Caco-2 (cell line): Measurements from ENCODE around the gene PRKAR1B. TPM values are rescaled to one million over a fixed set of nuclear protein-coding genes. Genes with fewer than 3 reads are reported as not detected.

Experiments
- BruUV-seq: library from RNA; stranded (reverse); fragments of 400-500 nt; replicated peaks from 2 replicates; lab custom pipeline; 2021; lab: Mats Ljungman, UMichigan
- CTCF ChIA-PET: fragments of 300-600 bp; sonication (Branson Sonifier 250); formaldehyde crosslinking; loops from one replicate; lab custom pipeline; 2022; ENCODE audit warnings: antibody characterized with exemption; lab: Charles Lee
- POLR2A ChIA-PET: fragments of 300-600 bp; sonication (Branson Sonifier 250); formaldehyde crosslinking; loops from one replicate; lab custom pipeline; 2022; ENCODE audit warnings: antibody characterized with exemption; lab: Charles Lee
- DNase-seq, 2 experiments: peaks; one replicate each; pipeline versions ENCODE4 v3.0.0 to v3.0.0-alpha.2; 2020 to 2022
- H3K27me3 ChIP-seq: replicated peaks from 2 replicates; pipeline ENCODE4 v1.6.0; 2011; ENCODE audit warnings: low read length; ENCODE audit not compliant: control insufficient read depth, insufficient read depth
- H3K36me3 ChIP-seq: 2 replicates; pipeline ENCODE4 v1.5.1; 2011; ENCODE audit warnings: low read length; ENCODE audit not compliant: control insufficient read depth, insufficient read depth
- H3K4me1 ChIP-seq: fragments of 250-450 bp; sonication (Bioruptor Pico); 2 replicates; pipeline ENCODE4 v1.5.1; 2020; ENCODE audit warnings: mild to moderate bottlenecking
- H3K4me3 ChIP-seq: 2 replicates; pipeline ENCODE4 v1.5.1; 2011; ENCODE audit warnings: low read depth, mild to moderate bottlenecking, control low read depth, low read length
- H3K9me3 ChIP-seq: fragments of 250-450 bp; sonication (Bioruptor Pico); 2 replicates; pipeline ENCODE4 v1.5.1; 2020; ENCODE audit warnings: mild to moderate bottlenecking, moderate library complexity
- H3K27ac Mint-ChIP-seq: one replicate; pipeline ENCODE4 v1.8.0; 2022; ENCODE audit warnings: mixed read lengths; ENCODE audit not compliant: unreplicated experiment
- H3K27me3 Mint-ChIP-seq: one replicate; pipeline ENCODE4 v1.8.0; 2022; ENCODE audit warnings: mixed read lengths; ENCODE audit not compliant: insufficient read depth, unreplicated experiment
- H3K36me3 Mint-ChIP-seq: one replicate; pipeline ENCODE4 v1.8.0; 2022; ENCODE audit warnings: mild to moderate bottlenecking, mixed read lengths; ENCODE audit not compliant: insufficient read depth, unreplicated experiment
- H3K4me1 Mint-ChIP-seq: one replicate; pipeline ENCODE4 v1.8.0; 2022; ENCODE audit warnings: low read depth, mixed read lengths; ENCODE audit not compliant: unreplicated experiment
- H3K4me3 Mint-ChIP-seq: one replicate; pipeline ENCODE4 v1.8.0; 2022; ENCODE audit warnings: mild to moderate bottlenecking, moderate library complexity, mixed read lengths; ENCODE audit not compliant: unreplicated experiment
- H3K9me3 Mint-ChIP-seq: one replicate; pipeline ENCODE4 v1.8.0; 2022; ENCODE audit warnings: mixed read lengths; ENCODE audit not compliant: unreplicated experiment
- intact Hi-C: fragments of 100-400 bp; cut with micrococcal nuclease; formaldehyde crosslinking; loops from one replicate; pipeline ENCODE4 v1.10.0; 2022; ENCODE audit not compliant: unreplicated experiment
- total RNA-seq: library from RNA; stranded (reverse); gene quantifications from 2 replicates; pipeline ENCODE4 v1.2.3, GENCODE V29; 2022
- TF ChIP-seq, protein P1 (sequence below), 2 experiments: fragments of 200-600 bp in 1 of 2; IDR thresholded peaks; 1 replicate in 1 of 2; 2 replicates in 1 of 2; pipeline versions ENCODE4 v1.5.1 to v1.8.0; 2011 to 2022; ENCODE audit warnings: antibody characterized with exemption in 1 of 2, control low read depth in 1 of 2, inconsistent platforms in 1 of 2, low read depth in 1 of 2, low read length in 1 of 2, mild to moderate bottlenecking in 1 of 2, moderate library complexity in 1 of 2; ENCODE audit not compliant: insufficient read depth in 1 of 2, severe bottlenecking in 1 of 2, unreplicated experiment in 1 of 2

The PRKAR1B gene
- total RNA-seq, 1 experiment from 2014 or later = 56.6 TPM

GRCh38 chr7:738723-739454 is 11.8 kb upstream of the PRKAR1B start:
- Mint-ChIP-seq H3K27ac (no peak overlapping the region), H3K4me3 (no peak overlapping the region), H3K27me3 (no peaks in the 10 kb centered on the region), H3K4me1 (peaks cover 9% of the 10 kb centered on the region), H3K36me3 (peaks cover 35% of the 10 kb centered on the region), H3K9me3 (no peaks in the 10 kb centered on the region)
- H3K27me3 ChIP-seq = no peaks in the 10 kb centered on the region
- H3K4me3 ChIP-seq = no peak overlapping the region
- ChIA-PET POLR2A (interaction anchor here (0.5 kb wide), 1 partner anchor 23 kb away, joined by 3 read pairs; no protein-coding TSS in a partner anchor), CTCF (no interaction called here)
- H3K4me1 ChIP-seq = no peaks in the 10 kb centered on the region
- intact Hi-C loops = no loop called here
- TF ChIP-seq, protein P1, sequence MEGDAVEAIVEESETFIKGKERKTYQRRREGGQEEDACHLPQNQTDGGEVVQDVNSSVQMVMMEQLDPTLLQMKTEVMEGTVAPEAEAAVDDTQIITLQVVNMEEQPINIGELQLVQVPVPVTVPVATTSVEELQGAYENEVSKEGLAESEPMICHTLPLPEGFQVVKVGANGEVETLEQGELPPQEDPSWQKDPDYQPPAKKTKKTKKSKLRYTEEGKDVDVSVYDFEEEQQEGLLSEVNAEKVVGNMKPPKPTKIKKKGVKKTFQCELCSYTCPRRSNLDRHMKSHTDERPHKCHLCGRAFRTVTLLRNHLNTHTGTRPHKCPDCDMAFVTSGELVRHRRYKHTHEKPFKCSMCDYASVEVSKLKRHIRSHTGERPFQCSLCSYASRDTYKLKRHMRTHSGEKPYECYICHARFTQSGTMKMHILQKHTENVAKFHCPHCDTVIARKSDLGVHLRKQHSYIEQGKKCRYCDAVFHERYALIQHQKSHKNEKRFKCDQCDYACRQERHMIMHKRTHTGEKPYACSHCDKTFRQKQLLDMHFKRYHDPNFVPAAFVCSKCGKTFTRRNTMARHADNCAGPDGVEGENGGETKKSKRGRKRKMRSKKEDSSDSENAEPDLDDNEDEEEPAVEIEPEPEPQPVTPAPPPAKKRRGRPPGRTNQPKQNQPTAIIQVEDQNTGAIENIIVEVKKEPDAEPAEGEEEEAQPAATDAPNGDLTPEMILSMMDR (IDR thresholded peaks at IDR 0.05; ENCODE audit: insufficient read depth in 1 of 2, low read depth in 1 of 2, low read length in 1 of 2, severe bottlenecking in 1 of 2, unreplicated experiment in 1 of 2) = no peak
- peaks cover 4% of the 10 kb centered on the region; the same call in 1 of the 2 replicates for H3K9me3 ChIP-seq
- BruUV-seq = no TSS peak
- DNase-seq = peak in 1 of 2 experiments; percentile 18
- peaks cover 9% of the 10 kb centered on the region for H3K36me3 ChIP-seq

GRCh38 chr7:738241-738640 is 11.2 kb upstream of the PRKAR1B start:
- Histone ChIP-seq H3K4me3 (no peak overlapping the region), H3K36me3 (peaks cover 9% of the 10 kb centered on the region), H3K4me1 (no peaks in the 10 kb centered on the region), H3K9me3 (peaks cover 11% of the 10 kb centered on the region), H3K27me3 (no peaks in the 10 kb centered on the region)
- ChIA-PET POLR2A (no interaction called here), CTCF (no interaction called here)
- no TSS peak for BruUV-seq
- no peak overlapping the region for H3K4me3 Mint-ChIP-seq
- H3K27ac Mint-ChIP-seq = no peak overlapping the region
- H3K4me1 Mint-ChIP-seq = peaks cover 9% of the 10 kb centered on the region
- intact Hi-C loops = no loop called here
- DNase-seq = no peak
- H3K9me3 Mint-ChIP-seq = no peaks in the 10 kb centered on the region
- peaks cover 32% of the 10 kb centered on the region for H3K36me3 Mint-ChIP-seq
- no peaks in the 10 kb centered on the region for H3K27me3 Mint-ChIP-seq
- TF ChIP-seq, protein P1 (IDR thresholded peaks at IDR 0.05; ENCODE audit: insufficient read depth in 1 of 2, low read depth in 1 of 2, low read length in 1 of 2, severe bottlenecking in 1 of 2, unreplicated experiment in 1 of 2) = no peak

DNA sequence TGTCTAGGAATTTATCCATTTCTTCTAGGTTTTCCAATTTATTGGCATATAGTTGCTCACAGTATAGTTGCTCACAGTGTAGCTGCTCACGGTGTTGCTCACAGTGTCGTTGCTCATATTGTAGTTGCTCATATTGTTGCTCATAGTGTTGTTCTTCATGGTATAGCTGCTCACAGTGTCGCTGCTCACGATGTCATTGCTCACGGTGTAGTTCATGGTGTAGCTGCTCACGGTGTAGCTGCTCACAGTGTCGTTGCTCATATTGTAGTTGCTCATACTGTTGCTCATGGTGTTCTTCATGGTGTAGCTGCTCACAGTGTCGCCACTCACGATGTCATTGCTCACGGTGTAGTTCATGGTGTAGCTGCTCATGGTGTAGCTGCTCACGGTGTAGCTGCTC is 7.7 kb upstream of the PRKAR1B start:
- TF ChIP-seq, protein P1 (IDR thresholded peaks at IDR 0.05; ENCODE audit: insufficient read depth in 1 of 2, low read depth in 1 of 2, low read length in 1 of 2, severe bottlenecking in 1 of 2, unreplicated experiment in 1 of 2) = no peak
- H3K4me3 Mint-ChIP-seq = no peak overlapping the region

More for the DNA sequence above, 7.7 kb upstream of the PRKAR1B start:
- 0 out of 2 replicates have a peak, but pooled peaks cover 2% of the 10 kb centered on the region for H3K4me1 ChIP-seq
- H3K4me1 Mint-ChIP-seq = peaks cover 9% of the 10 kb centered on the region
- H3K27me3 Mint-ChIP-seq = no peaks in the 10 kb centered on the region
- no peaks in the 10 kb centered on the region for H3K27me3 ChIP-seq
- H3K36me3 Mint-ChIP-seq = peaks cover 18% of the 10 kb centered on the region
- H3K9me3 Mint-ChIP-seq = no peaks in the 10 kb centered on the region
- H3K4me3 ChIP-seq = no peak overlapping the region
- DNase-seq = peak in 1 of 2 experiments; percentile 14
- H3K9me3 ChIP-seq = peaks cover 12% of the 10 kb centered on the region
- no peak overlapping the region for H3K27ac Mint-ChIP-seq
- intact Hi-C loops = no loop called here
- ChIA-PET POLR2A (no interaction called here), CTCF (no interaction called here)
- peaks cover 4% of the 10 kb centered on the region; the same call in 1 of the 2 replicates for H3K36me3 ChIP-seq
- no TSS peak for BruUV-seq
